Left hindlimb (tissue), 1 donor: ENCODE measurements around the gene RBM42.
"Not testable (repeated sequence)": the region's sequence is repeated elsewhere in the genome, so short reads cannot be mapped to it uniquely, and the experiment has no call there.

Experiments used
- DNase-seq: peaks from one replicate; pipeline ENCODE4 v3.0.0-alpha.2; 2018

The RBM42 gene

GRCh38 chr19:35622750-35623149 is 6.1 kb upstream of the RBM42 start:
- no peak for DNase-seq

- no peak for DNase-seq
Measured at GRCh38 chr19:35623327-35624010, 5.4 kb upstream of the RBM42 start.

GRCh38 chr19:35628264-35628564 is 622 bp upstream of the RBM42 start:
- no peak for DNase-seq

GRCh38 chr19:35629332-35629633 is 447 bp downstream of the RBM42 start:
- no peak for DNase-seq

- DNase-seq: no peak
Measured at GRCh38 chr19:35633727-35634440, 5.0 kb downstream of the RBM42 start.

GRCh38 chr19:35636651-35637050 is 7.8 kb downstream of the RBM42 start:
- no peak for DNase-seq

GRCh38 chr19:35637165-35637564 is 8.3 kb downstream of the RBM42 start:
- DNase-seq: no peak

GRCh38 chr19:35639321-35639639 is 10.4 kb downstream of the RBM42 start:
- DNase-seq: no peak

GRCh38 chr19:35639863-35640262 is 11.0 kb downstream of the RBM42 start:
- no peak for DNase-seq

- no peak for DNase-seq
Measured at GRCh38 chr19:35641515-35642151, 12.8 kb downstream of the RBM42 start, which contains the start of gene ETV2. TSS of gene ETV2 (plus strand) at chr19:35641745. CDS start at chr19:35642461, 716 bp downstream.

GRCh38 chr19:35642312-35642711 is 13.5 kb downstream of the RBM42 start:
- no peak for DNase-seq

GRCh38 chr19:35642798-35643254 is 14.0 kb downstream of the RBM42 start:
- no peak for DNase-seq

- DNase-seq: peak; percentile 89
Measured at GRCh38 chr19:35643255-35644205, 14.7 kb downstream of the RBM42 start.

- DNase-seq: peak; percentile 97
Measured at GRCh38 chr19:35644206-35644986, 15.6 kb downstream of the RBM42 start.

- DNase-seq: peak; percentile 82
Measured at GRCh38 chr19:35644987-35645679, 16.3 kb downstream of the RBM42 start.

GRCh38 chr19:35645680-35646511 is 17.1 kb downstream of the RBM42 start:
- no peak for DNase-seq

GRCh38 chr19:35648017-35648961 is 19.5 kb downstream of the RBM42 start, which contains the start of gene COX6B1:
TSS of gene COX6B1 (plus strand) at chr19:35648323. CDS start at chr19:35651244, 2,921 bp downstream.
- DNase-seq: peak; percentile 94

GRCh38 chr19:35650581-35650980 is 21.7 kb downstream of the RBM42 start:
- DNase-seq: no peak

- DNase-seq: not testable (repeated sequence)
Measured at GRCh38 chr19:35654828-35655227, 26.0 kb downstream of the RBM42 start.
